Middle frontal gyrus (tissue), 1 donor: Measurements from ENCODE around the gene GAL3ST2.
"Not testable (repeated sequence)": the region's sequence is repeated elsewhere in the genome, so short reads cannot be mapped to it uniquely, and the experiment has no call there.

ENCODE experiments used
- DNase-seq: peaks from one replicate; pipeline ENCODE4 v3.0.0-alpha.2; 2015; ENCODE audit warnings: low spot score; ENCODE audit errors: extremely low spot score

GAL3ST2 gene

DNA sequence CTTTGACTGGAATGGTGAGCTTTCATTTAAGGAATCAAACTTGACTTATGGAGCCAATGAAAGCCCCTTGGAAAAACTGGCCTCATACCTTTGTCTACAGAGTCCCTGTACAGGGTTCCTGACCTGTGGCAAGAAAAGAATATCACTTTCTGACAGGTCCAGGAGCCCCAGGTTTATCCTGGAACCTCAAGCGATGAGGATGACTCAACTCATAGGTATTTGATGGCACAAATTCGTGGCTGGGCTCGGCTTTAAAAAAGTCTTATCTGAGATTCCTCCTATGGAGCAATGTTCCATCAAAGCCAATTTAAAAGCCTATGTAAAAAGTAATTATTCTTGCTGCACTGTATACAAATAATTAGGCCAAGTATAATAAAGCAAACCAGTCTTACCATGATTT lies 14.8 kb downstream of the GAL3ST2 start:
- not testable (repeated sequence) for DNase-seq

DNA sequence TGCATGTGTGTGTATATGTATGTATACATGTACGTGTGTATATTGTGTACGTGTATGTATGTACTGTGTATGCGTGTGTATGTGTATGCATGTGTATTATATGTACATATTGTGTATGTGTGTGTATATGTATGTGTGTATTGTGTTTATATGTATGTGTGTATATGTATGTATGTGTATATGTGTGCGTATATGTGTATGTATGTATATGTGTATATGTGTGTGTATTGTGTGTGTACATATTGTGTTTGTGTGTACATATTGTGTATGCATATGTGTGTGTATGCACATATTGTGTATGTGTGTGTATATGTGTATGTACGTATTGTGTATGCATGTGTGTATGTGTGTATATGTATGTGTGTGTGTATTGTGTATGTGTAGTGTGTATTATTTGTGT lies 16.8 kb downstream of the GAL3ST2 start:
- no peak for DNase-seq

DNA sequence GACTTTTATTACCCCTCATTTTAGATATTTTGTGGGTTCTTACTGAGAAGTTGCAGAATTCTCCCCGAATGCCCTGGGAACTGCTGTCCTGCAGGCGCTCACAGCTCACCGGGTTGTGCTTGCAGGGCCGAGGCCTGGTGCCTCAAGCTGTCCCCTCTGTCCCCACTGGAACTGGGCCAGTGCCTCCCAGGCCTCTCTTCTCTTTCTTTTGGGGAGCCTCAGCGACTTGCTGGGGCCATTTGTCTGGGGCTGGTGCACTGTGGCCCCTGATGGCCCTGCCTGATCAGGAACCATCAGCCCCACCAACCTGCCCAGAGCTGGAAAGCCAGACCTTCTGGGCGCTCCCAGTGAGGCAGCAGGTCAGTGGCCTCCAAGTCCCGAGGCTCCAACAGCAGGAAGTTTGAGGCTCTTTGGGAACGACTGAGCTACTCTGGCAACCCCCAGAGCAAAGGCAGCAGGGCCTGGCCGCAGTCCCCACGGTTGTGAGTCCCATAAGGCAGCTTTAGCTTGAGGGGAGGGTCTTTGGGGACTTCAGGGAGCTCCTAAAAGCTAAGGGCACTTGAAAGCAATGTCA lies 17.7 kb downstream of the GAL3ST2 start:
- no peak for DNase-seq

DNA sequence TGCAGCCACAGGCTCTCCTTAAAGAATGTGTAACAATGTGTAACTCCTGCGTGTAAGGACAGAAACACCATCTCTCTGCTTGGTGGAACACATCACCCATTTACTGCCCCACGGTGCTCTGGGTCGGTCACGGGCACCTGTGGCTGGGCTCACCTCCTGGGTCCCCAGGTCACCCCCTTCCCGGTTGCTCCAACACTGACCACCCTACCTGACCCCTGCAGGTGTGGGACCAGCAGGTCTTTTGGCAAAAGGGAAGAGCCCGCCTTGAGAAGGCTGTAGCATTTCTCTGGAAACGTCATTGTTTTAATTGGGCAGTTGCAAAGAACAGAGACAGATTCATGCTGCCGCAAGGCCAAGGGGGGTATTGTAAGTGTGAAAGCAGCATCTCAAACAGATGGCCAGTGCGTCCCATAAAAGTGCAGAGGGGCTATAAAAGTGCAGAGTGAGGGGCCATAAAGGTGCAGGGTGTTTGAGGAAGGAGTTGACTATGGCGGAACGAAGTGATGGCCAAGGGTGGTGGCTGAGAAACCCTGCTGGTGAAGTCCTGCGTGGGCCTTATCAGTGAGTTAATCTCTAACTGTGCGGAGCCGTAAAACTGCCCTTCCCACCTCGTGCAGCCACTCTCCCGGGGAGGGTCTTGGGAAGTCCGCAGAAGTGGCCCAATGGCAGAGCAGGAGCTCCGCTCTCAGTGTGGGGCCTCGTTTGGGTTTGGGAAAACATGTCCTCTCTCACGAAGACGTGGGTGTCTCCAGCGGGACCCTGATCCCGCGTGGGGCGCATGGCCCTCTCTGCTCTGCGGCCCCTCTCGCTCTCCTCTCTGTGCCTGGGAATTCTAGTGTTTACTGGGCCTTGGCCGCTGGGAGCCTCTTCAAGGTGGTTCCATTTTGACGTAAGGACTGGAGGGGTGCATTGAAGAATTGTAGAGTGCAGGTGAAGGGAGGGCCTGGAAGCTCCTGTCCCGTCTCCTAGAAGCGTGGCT lies 18.7 kb downstream of the GAL3ST2 start:
- no peak for DNase-seq

DNA sequence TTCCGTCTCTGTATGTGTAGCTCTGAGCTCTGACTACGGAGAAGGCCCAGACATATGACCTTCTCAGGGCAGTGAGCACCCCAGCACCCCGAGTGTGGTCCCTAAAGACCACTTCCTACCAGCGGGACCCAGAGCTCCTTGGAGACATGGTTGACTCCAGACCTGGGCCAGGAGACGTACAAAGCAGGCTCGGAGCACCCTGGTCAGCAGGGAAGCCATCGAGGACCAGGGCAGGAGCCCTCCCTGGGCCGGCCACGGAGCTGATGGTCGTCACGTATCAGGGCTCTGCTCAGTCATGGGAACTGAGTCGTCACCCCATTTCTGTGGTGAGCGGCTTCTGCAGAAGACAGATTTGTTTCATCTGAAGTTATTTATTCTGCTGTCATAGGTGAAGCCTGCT lies 19.6 kb downstream of the GAL3ST2 start:
- DNase-seq = no peak

DNA sequence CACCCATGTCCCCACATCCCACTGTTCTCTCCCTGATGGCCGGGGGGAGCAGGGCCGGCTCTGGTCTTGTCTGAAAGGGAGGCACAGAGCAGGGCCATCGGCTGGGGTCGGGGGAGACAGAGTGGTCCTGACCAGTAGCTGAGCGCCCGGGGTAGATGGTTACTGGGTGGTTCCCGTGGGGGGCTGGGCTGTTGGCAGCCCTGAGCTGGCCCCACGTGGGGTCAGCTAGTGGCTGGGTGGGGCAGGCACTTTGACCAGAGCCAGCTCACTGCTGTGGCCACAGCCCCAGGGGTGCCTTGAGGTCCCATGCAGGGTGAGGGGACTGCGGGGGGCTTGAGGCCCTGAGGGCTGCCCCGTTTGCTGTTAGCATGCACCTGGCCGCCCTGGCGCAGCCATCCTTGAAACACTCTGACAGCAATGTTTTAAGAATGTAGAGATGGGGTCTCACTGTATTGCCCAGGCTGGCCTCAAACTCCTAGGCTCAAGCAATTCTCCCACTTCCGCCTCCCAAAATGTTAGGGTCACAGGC lies 20.1 kb downstream of the GAL3ST2 start:
- DNase-seq = no peak

DNA sequence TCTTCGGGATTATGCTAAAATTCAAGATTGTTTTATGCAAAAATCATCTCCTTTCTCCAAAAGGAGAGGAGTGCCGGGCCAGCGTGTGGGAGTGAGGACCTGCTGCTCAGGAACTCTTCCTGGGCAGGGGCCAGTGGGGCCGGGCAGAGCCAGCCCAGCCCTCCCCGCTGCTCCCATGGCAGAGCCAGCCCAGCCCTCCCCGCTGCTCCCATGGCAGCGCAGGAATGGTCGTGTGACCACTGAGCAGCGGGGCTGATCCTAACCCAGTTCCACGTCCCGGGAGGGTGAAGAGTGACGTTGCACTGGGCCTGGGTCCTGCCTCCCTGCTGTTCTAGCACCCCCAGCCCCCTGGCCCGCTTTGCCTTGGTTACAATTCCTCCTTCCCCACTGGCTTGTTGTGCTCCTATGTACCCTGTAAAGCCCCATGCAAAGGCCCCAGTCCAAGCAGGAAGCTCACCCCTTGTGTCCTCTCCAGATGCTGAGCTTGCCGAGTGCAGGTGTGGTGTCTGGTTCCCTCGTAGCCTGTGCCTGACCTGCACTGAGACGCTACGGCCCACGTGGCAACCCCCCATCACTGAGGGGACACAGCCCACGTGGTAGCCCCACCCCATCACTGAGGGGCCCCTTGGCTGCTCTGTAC lies 20.9 kb downstream of the GAL3ST2 start:
- DNase-seq = no peak

DNA sequence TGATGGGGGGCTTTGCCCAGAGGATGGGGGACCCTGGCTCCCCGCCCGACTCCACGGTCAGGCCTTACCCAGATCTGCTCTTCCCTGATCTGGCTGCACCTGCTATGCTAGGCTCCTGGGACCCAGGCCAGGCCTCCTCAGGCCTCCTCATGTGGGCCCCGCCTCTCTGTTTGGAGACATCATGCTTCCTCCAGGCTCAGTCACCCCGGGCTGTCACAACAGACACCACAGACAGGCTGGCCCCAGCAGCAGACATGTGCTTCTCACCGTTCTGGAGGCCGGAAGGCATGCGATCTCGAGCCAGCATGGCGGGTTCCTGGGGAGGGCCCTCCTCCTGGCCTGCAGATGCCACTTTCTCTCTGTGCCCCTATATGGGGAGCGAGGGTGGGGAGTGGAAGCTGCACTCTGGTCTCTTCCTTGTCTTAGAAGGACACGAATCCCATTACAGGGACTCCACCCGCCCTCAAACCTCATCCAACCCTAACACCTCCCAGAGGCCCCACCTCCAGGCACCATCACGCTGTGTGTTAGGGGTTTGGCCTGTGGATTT lies 21.5 kb downstream of the GAL3ST2 start:
- DNase-seq = no peak

DNA sequence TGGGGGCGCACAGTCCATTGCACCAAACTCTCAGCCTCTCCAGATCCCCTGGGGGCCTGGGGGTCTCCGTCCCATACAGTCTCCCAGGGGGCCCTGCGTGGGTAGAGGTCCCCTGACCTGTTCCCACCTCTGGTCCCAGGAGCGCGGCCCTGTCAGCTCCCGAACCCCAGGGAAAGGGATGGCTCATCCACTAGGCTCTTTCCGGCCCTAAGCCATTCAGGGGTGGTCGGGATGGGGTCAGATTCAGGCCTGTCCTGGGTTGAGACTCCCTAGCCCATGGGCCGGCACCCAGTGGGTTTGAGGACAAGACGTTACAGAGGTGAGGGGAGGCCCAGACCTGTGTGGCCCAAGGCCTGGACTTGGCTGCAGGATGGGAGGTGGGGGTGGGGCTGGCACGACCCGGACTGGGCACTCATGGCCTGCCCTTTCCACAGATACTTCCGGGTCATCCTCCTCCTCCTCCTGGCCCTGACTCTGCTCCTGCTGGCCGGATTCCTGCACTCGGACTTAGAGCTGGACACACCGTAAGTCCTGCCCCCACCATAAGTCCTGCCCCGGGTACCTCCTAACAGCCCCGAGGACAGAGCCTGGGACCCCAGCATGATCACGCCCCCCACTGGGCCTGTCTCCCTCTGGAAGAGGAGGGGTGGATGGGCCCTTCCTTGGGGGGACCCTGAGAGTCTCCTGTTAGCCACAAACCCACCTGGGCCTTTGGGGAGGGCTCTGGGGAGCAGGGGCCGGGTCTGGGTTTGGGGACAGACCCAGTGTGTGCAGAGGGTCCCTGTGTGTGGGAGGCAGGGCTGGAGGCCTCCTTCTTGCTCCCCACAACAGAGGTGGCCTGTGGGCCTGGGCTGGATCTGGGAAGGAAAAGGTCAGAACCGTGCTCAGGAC lies 22.3 kb downstream of the GAL3ST2 start:
- DNase-seq = no peak

DNA sequence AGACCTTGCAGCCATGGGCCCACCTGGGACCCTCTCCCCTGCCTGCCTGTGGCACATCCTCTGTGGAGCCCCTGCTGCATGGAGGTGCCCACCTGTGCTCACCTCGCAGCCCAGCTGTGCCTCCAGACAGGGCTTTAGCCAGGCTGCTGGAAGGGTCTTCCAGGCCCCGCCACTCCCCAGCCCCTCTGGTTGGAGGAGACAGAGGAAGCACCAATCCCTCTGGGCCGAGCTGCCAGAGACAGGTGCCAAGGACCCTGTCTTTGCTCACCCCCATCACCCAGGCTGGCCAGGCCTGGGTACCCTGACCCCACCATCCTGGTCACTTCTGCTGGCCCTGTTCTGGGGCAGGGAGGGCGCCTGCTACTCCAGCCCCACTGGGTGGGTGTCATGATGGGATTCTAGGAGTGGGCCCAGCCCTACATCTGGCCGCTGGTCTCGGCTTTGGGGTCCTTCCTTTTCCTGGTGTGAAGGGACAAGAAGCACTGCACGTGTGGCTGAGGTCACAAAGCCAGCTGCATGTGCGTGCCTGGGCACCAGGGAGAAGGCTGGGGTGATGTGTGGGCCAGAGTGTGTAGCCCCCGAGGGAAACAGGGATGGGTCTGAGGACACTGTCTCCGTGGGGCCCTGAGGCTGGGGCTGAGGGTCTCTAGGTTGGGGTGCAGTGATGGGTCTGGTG lies 23.0 kb downstream of the GAL3ST2 start:
- DNase-seq = no peak

DNA sequence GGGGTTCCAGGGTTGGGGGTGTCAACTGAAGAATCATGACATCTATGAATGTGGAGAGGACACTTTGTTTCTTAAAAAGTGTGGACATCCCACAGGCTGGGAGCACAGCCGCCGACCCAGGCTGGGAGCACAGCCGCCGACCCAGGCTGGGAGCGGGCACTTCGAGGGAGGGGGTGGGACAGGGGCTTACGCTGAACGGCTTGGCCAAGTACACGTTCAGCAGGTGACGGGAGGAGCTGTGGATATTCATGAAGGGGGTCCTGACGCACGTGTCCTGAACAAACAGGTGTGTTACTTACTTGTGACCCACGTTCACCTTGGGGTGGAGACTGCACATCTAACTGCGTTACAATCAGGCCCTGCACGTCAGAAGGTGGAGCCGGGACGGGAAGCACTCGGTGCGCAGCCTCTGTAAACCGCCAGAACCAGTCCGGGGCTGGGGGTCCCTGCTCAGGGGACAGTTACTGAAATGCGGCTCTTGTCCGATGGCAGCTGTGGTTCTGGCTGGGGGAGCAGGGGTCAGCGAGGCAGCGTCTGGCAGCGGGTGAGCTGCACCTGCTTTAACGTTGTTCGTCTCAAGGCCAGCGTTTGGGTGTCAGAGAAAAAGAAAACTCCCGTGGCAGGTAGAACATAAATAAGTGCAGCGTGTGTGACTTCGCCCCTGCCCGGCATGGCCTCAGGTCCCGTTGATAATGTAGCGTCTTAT lies 23.7 kb downstream of the GAL3ST2 start:
- DNase-seq = not testable (repeated sequence)

DNA sequence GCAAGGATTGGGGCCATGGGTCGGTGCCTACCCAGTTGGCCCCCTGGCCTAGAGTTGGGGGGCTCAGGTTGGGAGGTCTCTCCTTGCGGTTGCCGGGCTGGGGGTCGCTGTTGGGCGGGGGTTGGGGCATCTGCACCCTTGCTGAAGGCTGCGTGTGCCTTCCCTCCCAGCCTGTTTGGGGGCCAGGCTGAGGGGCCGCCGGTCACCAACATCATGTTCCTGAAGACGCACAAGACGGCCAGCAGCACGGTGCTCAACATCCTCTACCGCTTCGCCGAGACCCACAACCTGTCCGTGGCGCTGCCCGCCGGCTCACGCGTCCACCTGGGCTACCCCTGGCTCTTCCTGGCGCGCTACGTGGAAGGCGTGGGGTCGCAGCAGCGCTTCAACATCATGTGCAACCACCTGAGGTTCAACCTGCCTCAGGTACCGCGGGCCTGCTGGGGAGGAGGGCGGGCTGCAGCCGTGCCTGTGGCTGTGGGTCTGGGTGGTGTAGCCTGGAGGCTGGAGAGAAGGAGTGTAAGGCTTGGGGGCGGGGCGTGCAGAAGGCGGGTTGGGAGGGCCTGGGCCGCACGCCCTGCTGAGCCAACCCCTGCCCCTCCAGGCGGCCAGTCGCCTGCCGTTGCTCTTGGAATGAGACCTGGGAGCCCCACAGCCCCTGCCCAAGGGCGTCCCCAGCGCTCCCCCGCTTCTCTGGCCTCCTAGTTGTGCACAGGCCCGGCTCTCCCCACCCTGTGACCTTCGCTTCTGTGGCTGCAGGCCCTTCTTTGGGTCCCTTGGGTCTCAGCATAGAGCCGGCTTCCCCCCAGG lies 25.2 kb downstream of the GAL3ST2 start:
- DNase-seq = no peak

DNA sequence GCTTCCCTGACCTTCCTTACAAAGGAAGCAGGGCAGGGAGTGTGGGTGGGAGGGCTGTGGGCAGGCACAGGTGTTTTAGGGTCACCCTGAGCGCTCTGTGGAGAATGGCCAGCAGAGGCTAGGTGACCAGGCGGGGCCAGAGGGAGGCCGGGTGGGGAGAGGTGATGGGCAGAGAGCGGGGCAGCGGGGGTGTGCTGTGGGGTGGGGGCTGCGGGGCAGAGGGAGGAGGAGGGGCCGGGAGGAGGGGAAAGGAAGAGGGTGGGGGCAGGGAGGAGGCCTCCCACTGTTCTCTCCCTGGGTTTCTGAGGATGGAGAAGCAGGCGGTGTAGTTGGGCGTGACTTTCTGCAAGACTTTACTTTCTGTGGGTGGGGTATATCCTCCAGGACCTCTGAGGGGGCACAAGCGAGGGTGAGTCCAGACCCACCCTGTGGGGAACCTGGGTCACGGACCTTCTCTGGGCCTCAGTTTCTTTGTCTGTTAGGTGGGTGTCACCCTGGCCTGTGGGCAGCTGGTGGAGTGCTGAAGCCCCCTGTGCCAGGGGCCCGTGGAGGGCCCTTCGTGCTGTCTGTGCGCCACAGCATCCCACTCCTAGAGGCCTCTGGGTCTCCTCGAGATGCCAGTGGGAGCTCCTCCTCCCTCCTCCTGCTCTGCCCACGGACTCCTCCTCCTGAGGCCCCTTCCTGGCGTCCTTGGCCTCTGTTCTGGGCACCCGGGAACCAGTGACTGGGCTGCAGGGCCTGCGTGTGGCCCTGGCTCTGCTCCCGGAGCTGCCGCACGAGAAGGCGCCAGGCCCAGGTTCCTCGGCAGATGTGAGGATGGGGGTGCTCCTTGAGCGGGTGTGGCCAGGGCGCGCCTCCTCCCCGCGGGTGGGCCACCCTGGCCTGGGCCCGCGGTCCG lies 26.0 kb downstream of the GAL3ST2 start:
- no peak for DNase-seq

DNA sequence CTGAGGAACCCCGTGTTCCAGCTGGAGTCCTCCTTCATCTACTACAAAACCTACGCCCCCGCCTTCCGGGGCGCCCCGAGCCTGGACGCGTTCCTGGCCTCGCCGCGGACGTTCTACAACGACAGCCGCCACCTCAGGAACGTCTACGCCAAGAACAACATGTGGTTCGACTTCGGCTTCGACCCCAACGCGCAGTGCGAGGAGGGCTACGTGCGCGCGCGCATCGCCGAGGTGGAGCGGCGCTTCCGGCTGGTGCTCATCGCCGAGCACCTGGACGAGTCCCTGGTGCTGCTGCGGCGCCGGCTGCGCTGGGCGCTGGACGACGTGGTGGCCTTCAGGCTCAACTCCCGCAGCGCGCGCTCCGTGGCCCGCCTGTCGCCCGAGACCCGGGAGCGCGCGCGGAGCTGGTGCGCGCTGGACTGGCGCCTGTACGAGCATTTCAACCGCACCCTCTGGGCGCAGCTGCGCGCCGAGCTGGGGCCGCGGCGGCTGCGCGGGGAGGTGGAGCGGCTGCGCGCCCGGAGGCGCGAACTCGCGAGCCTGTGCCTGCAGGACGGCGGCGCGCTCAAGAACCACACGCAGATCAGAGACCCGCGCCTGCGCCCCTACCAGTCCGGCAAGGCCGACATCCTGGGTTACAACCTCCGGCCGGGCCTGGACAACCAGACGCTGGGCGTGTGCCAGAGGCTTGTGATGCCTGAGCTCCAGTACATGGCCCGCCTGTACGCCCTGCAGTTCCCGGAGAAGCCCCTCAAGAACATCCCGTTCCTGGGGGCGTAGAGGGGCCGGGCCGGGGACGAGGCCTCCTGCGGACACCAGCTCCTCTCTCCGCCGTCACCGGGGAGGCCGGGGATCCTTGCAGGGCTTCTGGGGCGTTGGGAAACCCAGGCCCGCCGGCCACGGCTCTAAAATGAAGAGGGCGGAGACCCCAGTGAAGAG lies 27.0 kb downstream of the GAL3ST2 start:
- DNase-seq = peak; percentile 60

DNA sequence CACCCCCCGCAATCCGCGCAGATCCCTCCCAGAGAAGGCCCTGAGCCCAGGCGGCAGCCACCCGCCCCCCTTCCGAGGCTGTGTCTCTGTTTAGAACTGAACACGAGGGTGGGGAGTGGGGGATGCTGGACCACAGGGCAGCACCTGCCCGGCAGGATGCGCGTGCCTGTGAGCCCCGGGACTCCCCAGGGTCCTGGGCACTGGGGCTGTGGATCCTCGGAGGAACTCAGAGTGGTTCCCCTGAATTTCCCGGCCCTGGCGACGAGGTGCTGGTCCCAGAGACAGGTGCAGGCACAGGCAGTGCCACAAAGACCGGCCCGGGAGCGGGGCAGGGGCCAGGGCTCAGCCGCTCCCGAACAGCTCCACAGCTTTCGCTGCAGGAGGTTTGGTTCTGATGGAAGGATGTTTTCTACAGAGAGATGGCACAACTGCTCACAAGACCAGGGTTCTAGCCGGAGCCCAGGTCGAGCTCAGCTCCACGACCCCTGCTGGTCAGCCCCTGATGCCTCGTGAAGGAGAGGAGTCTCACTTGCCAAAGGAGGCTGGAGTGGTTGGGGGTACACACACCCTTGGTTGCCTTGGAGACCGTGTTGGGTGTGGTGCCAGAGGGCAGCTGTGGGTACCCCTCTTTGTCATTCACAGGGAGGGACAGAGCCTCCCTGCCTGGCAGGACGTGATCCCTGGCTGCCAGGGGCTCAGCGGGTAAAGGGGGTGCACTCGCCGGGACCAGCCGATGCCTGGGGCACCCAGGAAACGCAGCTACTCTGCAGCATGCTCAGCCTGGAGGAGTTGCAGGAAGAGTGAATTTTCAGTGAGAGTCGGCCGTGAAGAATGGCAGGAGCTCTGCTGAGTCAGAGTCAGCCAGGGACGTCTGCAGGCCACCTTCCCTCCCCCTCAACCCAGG lies 28.0 kb downstream of the GAL3ST2 start:
- no peak for DNase-seq

DNA sequence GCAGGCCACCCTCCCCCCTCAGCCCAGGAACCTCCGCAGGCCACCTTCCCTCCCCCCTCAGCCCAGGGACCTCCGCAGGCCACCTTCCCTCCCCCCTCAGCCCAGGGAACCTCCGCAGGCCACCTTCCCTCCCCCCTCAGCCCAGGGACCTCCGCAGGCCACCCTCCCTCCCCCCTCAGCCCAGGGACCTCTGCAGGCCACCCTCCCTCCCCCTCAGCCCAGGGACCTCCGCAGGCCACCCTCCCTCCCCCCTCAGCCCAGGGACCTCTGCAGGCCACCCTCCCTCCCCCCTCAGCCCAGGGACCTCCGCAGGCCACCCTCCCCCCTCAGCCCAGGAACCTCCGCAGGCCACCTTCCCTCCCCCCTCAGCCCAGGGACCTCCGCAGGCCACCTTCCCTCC lies 29.6 kb downstream of the GAL3ST2 start:
- DNase-seq = not testable (repeated sequence)
